ENCODE measurements around the gene DNLZ.

The DNLZ gene

DNA sequence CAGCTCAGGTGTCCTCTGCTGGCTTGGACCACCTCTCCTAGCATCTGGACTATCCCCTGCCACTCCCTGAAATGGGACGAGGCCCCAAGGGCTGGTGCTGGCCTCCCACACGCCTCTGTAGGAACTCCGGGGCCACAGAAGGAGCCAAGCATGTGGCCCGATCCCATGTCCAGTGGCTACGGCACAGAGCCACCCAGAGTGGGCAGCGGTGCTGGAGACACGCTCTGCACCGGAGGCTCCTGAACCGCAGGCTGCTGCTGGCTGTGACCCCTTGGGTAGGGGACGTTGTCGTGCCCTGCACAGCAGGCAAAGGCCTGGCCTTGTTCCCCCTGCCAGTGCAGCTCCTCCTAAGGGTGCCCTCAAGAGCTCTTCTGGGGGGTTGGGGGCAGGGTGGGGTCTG lies 16.3 kb upstream of the DNLZ start:
- in situ Hi-C loops (cut with MboI; ENCODE audit: low sequenced_read_pairs, unreplicated experiment): no loop called here
- TF ChIP-seq, protein P1, sequence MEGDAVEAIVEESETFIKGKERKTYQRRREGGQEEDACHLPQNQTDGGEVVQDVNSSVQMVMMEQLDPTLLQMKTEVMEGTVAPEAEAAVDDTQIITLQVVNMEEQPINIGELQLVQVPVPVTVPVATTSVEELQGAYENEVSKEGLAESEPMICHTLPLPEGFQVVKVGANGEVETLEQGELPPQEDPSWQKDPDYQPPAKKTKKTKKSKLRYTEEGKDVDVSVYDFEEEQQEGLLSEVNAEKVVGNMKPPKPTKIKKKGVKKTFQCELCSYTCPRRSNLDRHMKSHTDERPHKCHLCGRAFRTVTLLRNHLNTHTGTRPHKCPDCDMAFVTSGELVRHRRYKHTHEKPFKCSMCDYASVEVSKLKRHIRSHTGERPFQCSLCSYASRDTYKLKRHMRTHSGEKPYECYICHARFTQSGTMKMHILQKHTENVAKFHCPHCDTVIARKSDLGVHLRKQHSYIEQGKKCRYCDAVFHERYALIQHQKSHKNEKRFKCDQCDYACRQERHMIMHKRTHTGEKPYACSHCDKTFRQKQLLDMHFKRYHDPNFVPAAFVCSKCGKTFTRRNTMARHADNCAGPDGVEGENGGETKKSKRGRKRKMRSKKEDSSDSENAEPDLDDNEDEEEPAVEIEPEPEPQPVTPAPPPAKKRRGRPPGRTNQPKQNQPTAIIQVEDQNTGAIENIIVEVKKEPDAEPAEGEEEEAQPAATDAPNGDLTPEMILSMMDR (IDR thresholded peaks at IDR 0.05; ENCODE audit: borderline replicate concordance, control extremely low read depth, extremely low read depth, insufficient read depth, missing control alignments): no peak
- no peak for DNase-seq (ENCODE audit: low spot score)

- TF ChIP-seq, protein P1 (IDR thresholded peaks at IDR 0.05; ENCODE audit: borderline replicate concordance, control extremely low read depth, extremely low read depth, insufficient read depth, missing control alignments): no peak
- DNase-seq (ENCODE audit: low spot score): no peak
- in situ Hi-C loops (cut with MboI; ENCODE audit: low sequenced_read_pairs, unreplicated experiment): no loop called here
These were observed 15.9 kb upstream of the DNLZ start for GRCh38 chr9:136379401-136379800.

- in situ Hi-C loops (cut with MboI; ENCODE audit: low sequenced_read_pairs, unreplicated experiment): no loop called here
- no peak for DNase-seq (ENCODE audit: low spot score)
- TF ChIP-seq, protein P1 (IDR thresholded peaks at IDR 0.05; ENCODE audit: borderline replicate concordance, control extremely low read depth, extremely low read depth, insufficient read depth, missing control alignments): no peak
These were observed 15.4 kb upstream of the DNLZ start for GRCh38 chr9:136379003-136379287.

GRCh38 chr9:136378170-136379002 lies 14.8 kb upstream of the DNLZ start:
- no peak for DNase-seq (ENCODE audit: low spot score)
- TF ChIP-seq, protein P1 (IDR thresholded peaks at IDR 0.05; ENCODE audit: borderline replicate concordance, control extremely low read depth, extremely low read depth, insufficient read depth, missing control alignments): no peak
- in situ Hi-C loops (cut with MboI; ENCODE audit: low sequenced_read_pairs, unreplicated experiment): no loop called here

GRCh38 chr9:136377341-136378169 lies 14.0 kb upstream of the DNLZ start:
- in situ Hi-C loops (cut with MboI; ENCODE audit: low sequenced_read_pairs, unreplicated experiment): no loop called here
- DNase-seq (ENCODE audit: low spot score): no peak
- TF ChIP-seq, protein P1 (IDR thresholded peaks at IDR 0.05; ENCODE audit: borderline replicate concordance, control extremely low read depth, extremely low read depth, insufficient read depth, missing control alignments): no peak

DNA sequence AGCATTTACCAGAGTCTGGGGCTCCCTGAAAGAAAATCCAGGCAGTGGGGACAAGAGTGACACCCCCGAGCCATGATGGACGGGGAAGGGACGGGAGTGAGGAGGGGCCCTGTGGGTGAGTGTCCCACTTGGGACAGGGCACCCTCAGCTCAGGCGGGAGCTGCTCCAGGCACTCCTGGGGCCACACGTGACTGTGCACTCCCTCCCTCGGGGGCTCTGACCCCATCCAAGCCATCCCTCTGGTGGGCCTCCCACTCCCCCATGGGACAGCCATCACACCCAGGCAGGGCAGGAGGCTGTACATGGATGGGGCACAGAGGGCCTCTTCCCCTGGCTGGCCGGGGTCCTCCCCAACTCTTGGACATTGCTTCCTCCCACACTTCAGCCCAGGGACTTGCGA lies 12.9 kb upstream of the DNLZ start:
- TF ChIP-seq, protein P1 (IDR thresholded peaks at IDR 0.05; ENCODE audit: borderline replicate concordance, control extremely low read depth, extremely low read depth, insufficient read depth, missing control alignments): no peak
- in situ Hi-C loops (cut with MboI; ENCODE audit: low sequenced_read_pairs, unreplicated experiment): no loop called here
- DNase-seq (ENCODE audit: low spot score): no peak
